HG02763 (cell line): ENCODE results near the gene CACNA1C.

Experiments used
- ATAC-seq: cut with Tn5 transposase; IDR thresholded peaks from one replicate; pipeline ENCODE4 v1.9.1; 2021; ENCODE audit warnings: mild to moderate bottlenecking, moderate library complexity; ENCODE audit not compliant: unreplicated experiment

CACNA1C gene

DNA sequence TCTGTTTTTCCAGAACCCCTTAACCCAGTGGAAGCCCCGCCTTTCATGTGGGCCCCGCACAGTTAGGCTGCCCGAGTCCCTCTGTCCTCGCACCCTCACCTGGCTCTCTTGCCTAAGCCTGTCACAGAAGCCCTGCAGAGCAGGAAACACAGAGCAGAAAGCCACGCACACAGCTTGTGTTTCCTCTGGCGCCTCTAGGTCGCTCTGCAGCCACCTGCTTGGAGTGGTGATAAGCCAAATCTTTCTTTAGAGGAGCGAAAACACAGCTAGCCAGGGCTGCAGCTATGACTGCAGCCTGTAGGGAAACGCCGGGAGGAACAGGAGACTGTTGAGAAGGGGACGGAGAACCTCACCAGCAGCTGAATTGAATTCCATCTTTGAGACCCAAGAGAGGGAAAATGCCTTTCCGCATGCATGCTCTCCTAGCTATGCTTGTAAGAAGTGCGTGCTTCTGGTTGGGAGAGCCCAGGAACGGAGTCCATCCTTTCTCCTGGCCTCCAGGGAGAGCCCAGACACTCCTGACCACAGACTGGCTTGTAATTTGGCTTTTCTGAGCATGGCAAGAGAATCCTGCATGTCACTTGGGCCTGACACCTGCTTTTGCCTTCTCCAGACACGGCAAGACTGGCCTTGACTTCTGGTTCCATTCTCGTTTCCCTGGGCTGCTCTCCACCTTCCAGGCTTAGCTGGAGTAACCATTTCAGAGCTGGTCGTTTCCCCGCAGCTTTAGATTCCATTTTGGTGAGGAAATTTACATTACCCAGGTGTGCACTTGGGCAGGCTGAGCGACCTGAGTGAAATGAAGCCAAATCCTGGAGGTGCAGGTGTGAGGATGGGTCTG lies 301.6 kb downstream of the CACNA1C start:
- ATAC-seq: no peak

DNA sequence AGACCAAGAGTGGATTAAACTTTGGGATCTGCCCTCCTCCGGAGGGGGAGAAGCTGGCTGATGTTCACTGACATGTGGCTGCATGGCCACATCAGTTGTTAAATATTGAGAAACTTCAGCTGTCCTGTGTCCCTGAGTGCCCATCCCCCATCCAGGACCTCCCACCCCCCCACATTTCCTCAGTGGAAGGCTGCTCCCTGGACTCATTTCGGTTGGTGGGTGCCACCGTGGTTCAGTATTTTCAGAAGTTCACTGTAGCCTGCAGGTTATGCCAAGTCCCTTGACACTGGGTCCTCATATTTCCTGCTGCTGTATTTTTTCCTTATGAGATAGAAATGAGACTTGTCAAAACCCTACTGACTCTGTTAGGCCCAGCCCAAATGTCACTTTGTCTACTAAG lies 302.4 kb downstream of the CACNA1C start:
- no peak for ATAC-seq

DNA sequence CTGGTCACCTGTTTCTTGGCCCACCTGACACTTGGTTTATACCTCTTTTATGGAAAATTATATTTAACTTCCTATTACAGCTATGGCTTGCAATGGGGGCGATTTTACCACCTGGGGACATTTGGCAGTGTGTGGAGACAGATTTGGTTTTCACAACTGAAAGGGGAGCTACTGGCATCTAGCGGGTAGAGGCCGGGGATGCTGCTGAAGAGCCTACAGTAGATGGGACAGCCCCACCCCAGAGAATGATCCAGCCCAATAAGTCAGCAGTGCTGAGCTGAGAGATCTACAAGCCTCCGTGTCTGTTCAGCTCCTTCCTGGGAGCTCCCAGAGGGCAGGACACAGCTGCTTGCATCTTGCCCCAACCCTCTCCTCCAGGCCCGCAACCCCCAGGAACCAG lies 302.8 kb downstream of the CACNA1C start:
- no peak for ATAC-seq

DNA sequence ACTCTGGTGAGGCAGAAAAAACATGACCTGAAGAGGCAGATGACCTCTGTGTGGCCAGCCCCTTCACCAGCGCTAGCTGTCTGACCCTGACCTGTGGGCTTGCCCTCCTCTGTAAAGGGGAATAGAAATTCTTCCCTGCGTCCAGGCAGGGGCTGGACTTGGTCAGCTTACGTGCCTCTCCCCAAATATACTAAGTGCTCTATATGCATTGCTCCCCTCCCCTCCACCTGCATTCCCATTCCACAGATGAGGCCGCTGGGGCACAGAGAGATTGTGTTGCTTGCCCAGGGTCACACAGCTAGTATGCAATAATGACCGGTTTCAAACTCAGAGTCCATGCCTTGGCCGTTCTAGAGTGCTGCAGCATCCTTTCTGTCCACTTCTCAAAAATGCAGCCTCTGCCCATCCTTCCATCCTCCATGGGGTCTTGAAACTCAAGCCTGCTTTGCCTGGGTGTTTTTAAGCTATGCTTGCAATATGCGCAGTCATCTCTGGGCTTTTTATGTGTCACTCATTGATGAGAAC lies 303.9 kb downstream of the CACNA1C start:
- ATAC-seq: no peak

DNA sequence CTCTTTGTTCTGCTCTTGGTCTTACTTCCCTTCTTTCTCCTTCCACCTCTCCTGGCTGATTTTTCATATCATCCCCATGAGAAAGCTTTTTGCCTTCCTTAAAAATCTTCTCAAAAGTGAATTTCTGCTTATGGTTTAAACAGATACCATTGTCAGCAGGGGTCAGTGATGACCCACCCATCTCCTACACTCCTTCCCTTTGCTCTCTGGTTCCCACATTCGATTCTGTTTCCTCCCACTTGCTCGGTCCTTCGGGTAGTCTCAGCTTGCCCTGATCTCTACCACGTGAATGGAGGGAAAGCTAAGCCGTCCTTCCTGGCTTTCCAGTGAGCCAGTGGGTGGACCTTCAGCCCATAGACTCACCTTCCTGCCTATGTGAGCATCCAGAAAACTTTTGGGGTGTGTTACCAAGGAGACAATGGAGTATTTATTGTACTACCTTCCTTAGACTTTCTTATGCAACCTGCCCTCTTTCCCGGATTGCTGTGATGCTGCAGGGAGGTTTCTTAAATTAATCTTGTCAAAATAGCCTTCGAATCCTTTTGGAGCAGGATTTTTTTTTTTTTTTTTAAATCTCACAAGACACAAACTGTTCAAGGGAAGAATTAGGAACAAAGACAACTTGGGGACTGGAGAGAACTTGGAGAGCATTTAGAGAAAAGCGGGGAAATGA lies 306.3 kb downstream of the CACNA1C start:
- ATAC-seq: no peak

DNA sequence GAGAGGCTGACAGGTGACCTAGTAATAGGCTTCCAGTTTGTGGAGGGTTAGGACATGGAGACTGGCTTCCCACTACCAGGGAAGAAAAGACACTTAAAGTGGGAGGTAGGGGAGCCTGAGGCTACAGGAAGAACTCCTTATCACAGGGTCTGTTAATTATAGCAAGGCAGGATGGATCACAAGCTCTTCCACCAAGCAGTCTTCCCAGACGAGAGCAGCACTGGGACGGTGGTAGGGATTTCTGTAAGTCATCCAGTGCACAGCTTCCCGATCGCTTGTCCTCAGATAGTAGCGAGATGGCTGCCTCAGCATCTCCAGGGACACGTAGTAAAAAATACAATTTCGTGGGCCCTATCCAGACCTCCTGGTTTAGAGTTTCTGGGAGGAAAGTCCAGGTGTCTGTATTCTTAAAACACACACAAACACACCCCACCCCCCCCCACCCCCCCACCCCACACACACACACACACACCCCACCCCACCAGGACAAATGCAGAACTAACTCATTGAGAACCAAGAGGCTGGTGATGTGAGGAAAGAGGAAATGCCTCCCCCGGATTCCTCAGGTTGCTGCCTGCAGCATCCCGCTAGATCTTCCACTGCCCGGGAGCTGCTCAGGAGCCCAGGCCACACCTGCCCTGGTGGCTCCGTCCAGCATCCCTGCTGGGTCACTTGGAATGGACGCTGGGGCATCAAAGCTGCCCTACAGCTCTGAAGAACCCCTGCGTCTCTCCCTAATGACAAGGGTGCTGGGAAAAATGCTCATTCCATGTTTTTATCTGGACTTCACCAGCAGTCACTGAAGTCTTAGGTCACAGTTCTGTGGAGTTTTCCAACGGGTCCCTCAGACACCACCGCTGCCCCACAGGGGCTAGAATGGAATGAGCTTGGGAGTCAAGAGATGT lies 307.2 kb downstream of the CACNA1C start:
- ATAC-seq: no peak

DNA sequence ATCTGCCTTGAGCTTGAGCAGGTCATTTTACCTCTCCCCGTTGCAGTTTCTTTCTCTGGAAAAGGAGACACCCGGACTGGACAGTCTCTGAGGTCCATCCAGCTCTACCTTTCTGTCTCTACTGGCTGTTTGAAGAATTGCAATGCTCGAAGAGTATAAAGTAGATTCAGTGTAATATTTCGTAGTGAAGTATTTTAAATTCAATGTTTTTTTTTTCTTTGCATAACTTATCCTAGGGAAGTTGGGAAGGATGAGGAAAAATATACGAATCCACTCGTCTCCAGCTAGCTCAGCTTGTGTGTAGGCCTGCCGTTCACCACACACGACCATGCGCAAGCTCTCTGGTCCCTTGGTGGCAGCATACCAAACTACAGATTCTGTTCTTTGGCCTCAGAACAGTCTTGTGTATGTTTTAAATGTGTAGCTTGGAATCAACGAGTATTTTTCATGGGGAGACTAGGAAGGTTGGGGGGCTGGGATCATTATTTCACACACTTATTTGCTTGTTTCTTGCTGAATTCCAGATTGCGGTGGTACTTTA lies 307.9 kb downstream of the CACNA1C start:
- no peak for ATAC-seq

DNA sequence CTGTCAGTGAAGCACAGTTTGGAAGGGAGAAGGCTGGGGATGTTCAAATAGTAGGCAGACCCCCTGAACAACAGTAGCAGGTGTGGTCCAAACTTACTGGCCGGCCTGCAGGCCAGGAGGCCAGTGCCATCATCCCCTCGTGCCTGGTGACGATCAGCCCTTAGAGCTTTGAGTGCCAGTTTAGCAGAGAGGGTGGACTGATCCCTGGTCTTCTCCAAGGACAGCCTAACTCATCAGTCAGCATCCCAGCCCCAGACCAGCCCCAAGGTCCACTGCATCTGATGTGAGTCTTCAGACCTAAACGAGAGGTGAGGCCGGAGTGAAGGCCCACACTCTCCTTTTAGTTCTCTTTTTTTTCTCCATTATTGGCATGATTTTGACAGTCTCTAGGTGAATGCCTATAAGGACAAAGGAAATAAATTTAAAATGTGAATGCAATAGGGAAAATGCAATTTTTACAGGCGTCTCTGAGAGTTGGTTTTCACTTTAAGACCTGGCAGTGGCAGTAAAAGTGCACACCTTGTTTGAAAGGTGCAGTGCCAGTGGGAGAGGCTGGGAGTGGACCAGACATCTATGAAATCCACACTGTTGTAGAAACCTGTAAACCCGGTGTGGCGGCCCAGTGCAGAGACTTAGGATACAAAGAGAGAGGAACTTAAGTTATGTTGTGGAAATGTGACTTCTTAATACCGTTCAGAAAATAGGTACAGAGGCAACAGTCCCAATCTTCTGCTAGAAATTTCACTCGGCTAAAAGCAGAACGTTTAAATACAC lies 311.2 kb downstream of the CACNA1C start:
- ATAC-seq: no peak

DNA sequence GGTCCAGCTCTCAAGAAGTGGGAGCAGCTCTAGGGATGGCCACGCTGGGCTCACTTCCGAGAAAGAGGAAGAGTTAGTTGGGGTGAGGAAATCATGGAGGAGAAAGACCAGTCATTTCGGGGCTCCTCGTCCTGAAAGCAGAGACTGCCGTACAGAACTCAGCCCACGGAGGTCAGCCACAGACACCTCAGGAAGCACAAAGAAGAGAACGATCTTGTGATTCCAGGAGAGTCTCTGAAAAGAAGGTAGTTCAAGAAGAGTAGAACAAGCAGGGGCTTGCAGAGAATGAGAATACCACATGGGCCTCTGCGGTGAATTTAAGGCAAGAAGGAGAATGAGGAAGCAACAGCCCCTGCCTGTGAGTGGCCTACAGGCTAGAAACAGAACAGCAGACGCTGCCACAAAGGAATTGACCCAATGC lies 311.9 kb downstream of the CACNA1C start:
- no peak for ATAC-seq

DNA sequence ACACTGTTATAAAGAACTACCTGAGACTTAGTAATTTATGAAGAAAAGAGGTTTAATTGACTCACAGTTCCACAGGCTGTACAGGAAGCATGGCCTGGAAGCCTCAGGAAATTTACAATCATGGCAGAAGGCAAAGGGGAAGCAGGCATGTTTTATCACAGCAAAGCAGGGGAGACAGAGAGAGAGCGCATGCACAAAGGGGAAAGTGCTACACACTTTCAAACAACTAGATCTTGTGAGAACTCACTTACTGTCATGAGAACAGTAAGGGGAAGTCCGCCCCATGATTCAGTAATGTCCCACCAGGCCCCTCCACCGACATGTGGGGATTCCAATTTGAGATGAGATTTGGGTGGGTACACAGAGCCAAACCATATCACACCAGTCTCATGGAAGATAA lies 313.9 kb downstream of the CACNA1C start:
- ATAC-seq: no peak

DNA sequence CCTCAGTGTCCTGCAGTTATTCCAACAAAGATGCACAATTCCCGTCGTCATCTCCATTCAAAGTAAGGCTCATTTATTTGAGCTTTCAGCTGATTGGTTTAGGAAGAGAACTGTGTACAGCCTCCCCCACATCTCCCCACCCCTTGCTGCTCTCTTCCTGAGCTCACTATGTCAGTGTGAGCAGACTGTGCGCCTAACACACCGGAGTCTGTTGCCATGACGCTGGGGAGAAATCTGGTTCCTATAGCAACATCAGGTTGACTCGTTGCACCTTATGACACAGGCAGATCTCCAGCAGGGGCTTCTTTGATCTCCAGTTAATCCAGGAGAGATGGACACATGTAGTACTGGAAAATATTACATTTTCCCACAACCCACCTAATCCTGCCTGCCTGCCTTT lies 319.4 kb downstream of the CACNA1C start:
- no peak for ATAC-seq

DNA sequence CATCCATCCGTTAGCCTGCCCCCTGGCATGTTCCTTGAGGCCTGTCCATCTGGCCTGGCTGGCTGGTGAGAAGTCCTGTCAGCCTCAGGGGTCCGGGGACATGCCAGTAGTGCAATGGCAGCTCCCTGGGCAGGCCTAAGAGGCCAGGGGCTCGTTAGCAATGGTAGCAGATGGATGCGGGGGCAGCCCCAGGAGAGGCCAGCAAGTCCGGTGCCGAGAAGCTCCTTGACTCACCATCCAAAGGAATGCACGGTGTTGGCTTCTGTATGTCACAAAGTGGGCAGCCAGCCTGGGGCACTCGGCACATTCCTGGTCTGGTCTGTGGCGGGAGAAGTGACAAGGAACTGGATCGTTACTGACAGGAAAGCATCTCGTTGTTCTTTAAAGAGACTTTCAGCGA lies 319.9 kb downstream of the CACNA1C start:
- no peak for ATAC-seq

DNA sequence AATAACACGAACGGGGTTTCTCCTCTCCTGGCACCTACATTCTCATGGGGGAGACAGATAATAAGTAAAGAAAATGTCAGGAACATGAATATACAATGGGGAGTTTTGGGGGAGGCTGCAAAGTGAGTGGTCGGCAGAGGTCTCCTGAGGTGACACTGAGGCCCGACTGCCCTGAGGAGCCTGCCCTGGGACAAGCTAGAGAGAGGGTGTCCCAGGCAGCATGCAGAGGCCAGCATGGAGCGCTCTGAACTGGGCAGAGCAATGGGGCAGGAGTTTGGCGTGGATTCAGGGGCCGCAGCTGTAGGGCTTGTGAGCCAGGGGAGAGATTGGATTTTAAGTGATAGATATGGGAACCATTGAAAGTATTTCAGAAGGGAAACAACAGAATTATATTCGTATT lies 320.5 kb downstream of the CACNA1C start:
- no peak for ATAC-seq

DNA sequence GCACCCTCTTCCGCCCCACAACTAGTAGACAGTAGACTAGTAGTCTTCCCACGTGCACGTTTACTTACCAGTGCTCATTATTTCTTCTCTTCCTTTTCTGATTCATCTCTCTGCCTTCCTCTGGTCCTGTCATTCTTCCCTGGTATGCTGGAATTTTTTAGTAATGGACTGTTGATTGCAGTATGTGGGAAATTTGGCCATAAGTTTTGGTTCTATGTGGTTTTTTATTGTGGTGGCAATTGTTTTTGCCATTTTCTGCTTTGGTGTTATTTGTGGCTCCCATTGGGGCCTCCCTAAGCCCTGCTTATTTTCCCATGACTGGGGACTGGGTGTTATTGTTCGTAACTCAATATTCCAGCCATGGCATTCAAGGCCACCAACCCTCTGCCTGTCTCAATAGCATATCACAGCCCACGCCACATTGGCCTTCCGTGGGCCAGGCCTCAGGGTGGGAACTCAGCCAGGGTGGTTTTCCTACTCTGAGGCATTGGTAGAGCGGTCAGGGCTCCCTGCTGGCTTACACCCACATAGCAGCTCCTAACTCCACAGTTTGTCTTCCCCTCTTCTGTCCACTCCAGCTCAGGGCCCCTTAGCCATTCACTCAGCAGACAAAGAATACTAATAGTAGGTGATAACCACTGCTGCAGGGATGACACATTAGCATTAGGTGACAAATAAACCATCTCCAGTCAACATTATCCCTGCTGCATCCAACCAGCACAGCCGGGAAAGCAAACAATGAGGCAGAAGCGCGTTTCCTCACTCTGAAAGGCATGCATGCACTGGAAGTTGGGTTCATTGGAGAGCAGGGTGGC lies 321.5 kb downstream of the CACNA1C start:
- no peak for ATAC-seq

DNA sequence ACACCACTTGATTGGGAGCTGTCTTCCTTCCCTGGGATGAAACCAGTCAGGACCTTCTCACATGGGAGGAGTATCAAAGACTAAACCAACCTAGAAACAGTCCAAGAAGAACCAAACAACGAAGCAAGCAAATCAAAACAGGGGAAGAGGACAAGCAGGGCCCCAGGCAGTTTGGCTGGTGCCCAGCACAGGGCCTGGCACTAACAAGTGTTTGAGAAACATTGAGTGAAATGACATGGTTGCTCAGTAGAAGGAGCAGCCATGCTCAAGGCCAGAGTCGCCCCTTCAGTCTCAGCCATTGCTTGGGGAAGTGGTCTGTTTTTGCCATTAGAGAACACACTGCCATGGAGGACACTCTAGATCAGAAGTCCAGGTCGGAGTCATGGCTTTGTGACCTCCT lies 323.1 kb downstream of the CACNA1C start:
- no peak for ATAC-seq

DNA sequence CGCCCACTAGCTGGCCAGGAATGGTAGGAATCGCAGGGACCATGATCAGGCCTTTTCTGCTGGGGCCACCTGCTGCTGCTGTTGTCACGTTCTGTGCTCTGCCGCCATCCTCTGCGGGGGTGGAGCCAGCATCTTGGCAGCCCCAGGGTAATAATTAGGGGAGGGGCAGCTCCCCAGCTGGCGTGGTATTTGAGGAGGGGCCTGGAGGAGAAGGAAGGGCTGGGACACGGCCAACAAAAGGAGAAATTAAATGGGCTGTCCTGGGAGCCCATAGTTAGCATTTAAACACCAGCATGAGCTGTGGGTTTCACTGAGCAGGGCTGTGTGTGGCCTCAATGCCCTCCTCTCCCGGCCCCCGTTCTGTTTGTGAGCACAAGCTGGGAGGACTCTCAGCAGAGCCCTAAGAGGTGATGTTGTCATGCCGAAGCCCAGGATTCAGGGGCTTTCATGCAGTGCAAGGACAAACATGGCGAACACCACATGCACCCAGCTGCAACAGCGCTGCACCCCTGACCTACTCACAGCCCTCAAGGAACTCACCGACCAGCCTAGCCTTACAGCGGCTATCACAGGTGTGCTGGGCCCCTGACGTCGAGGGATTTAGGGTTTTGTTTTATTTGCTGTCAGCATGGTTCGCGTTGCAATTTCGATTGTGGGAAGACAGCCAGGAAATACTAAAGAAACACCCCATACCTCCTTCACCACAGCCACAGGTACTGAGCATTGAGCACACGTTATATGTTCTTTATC lies 324.3 kb downstream of the CACNA1C start:
- ATAC-seq: no peak

DNA sequence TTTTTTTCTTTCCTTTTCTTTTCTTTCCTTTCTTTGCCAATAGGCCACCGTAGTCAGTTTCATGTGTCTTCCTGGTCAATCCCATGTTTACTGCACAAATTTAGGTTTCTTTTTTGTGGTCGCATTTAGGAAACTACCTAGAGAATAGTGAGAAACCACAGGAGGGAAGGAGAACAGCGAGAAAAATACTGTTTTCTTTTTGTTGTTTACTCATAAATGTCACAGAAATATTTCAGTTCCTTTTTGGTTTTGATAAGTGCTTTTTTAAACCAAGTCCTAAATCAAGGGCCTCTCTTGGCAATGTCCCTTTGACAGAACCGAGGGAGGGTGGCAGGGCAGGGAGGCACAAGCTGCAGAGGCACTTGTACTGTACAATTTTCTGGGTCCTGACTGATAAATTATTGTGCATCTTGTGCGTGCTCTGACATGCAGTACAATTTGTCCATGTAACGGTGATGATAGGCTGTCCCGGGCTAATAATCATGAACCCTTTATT lies 326.1 kb downstream of the CACNA1C start:
- ATAC-seq: no peak

DNA sequence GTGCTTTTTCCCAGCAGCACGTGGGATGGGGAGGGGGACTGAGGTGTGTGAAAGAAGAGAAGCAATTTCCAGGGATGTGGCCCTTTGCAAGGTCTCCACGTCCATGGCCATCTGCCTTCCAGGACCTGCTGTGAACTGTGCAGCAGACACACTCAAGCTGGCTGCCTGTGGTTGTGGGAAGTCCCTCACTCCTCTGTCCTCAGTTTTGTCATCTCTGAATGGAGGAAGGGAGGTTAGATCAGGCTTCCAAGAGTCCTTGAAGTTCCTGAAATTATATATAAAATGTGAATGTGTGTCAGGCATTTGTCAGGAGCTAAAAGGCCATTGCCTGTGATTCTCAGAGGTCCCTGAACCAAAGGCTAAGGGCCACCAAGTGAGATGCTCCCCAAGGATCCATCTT lies 328.2 kb downstream of the CACNA1C start:
- ATAC-seq: no peak
